ENCODE measurements around the gene TSG101. TPM values are rescaled to one million over a fixed set of nuclear protein-coding genes. Genes with fewer than 3 reads are reported as not detected.

TSG101 gene
- total and polyA plus RNA-seq, 11 donors: 33.1 to 156 (median 69.1) TPM

- 87 to 90% (median 88%) methylated on average over 4 of the region's 4 CpGs for WGBS, 4 donors
- intact Hi-C loops (cut with DNase I): no loop called here
- DNase-seq: no peak
- TF ChIP-seq, protein P1, sequence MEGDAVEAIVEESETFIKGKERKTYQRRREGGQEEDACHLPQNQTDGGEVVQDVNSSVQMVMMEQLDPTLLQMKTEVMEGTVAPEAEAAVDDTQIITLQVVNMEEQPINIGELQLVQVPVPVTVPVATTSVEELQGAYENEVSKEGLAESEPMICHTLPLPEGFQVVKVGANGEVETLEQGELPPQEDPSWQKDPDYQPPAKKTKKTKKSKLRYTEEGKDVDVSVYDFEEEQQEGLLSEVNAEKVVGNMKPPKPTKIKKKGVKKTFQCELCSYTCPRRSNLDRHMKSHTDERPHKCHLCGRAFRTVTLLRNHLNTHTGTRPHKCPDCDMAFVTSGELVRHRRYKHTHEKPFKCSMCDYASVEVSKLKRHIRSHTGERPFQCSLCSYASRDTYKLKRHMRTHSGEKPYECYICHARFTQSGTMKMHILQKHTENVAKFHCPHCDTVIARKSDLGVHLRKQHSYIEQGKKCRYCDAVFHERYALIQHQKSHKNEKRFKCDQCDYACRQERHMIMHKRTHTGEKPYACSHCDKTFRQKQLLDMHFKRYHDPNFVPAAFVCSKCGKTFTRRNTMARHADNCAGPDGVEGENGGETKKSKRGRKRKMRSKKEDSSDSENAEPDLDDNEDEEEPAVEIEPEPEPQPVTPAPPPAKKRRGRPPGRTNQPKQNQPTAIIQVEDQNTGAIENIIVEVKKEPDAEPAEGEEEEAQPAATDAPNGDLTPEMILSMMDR (IDR thresholded peaks at IDR 0.05): no peak
- no peak for TF ChIP-seq POLR2A (IDR thresholded peaks at IDR 0.05)
- no peaks in the 10 kb centered on the region for H3K36me3 ChIP-seq
- H3K4me3 ChIP-seq: no peak overlapping the region
- no peaks in the 10 kb centered on the region for H3K9me3 ChIP-seq
- ATAC-seq: no peak
- H3K27me3 ChIP-seq: peaks cover 0 to 12% (median 0%) of the 10 kb centered on the region in 9 donors
- no peaks in the 10 kb centered on the region for H3K4me1 ChIP-seq
- H3K27ac ChIP-seq: no peak overlapping the region
Observed at GRCh38 chr11:18459634-18460033, 67.1 kb downstream of the TSG101 start.

GRCh38 chr11:18457450-18457849 is 69.3 kb downstream of the TSG101 start:
- peak in 2 of 4 donors; percentile 29 to 39 for ATAC-seq
- 22 to 50% (median 41%) methylated on average over 3 of the region's 3 CpGs for WGBS, 4 donors
- intact Hi-C loops (cut with DNase I): no loop called here

DNA sequence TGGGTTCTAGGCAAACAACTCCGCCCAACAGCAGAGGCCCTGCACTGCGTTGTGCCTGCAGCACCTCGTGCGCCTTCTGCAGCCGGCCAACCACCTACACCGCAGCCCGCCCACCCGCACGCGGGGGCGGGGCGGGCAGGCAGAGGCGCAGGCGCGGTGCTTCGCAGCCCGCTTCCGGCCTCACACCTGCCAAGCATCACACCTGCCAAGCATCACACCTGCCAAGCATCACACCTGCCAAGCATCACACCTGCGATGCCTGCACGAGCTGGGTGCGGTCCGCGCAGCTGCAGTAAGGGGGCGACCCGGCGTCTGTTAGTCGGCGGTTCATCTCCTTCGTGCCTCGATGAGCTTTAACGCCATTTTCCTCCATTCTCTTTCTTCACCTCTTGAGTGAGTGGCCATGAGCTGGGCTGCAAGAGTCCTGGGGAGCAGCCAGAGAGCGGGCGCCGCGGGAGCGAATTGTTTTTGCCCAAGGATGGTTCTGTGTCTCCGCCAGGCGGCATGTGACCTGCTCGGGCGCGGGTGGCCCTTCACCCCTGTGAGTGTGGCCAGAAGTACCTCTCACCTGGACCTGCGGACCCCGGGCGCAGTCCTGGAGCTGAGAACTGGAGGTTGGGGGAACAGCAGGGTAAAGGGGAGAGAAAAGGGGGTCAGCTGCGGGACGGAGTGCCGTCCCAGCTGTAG is 70.9 kb downstream of the TSG101 start, which contains the start of gene LDHAL6A:
Gene LDHAL6A (plus strand): TSS at position 171 of the 687 bp plus-strand sequence. CDS start 825 bp downstream, outside the sequence.
- DNase-seq (peak in 1 of 5 donors; percentile 60), ATAC-seq (no peak)
- TF ChIP-seq, protein P1 (IDR thresholded peaks at IDR 0.05): no peak
- TF ChIP-seq POLR2A (IDR thresholded peaks at IDR 0.05): no peak
- no peak within 1 kb of the TSS for H3K4me3 ChIP-seq
- no peaks in the 10 kb centered on the region for H3K4me1 ChIP-seq
- WGBS, 4 donors: 36 to 77% (median 53%) methylated on average over 30 to 47 of the region's 47 CpGs
- intact Hi-C loops (cut with DNase I): no loop called here
- no peaks in the 10 kb centered on the region for H3K9me3 ChIP-seq
- no peaks in the 10 kb centered on the region for H3K36me3 ChIP-seq
- H3K27ac ChIP-seq: no peak within 1 kb of the TSS
- peaks cover 0 to 12% (median 0%) of the 10 kb centered on the region in 9 donors for H3K27me3 ChIP-seq

More at GRCh38 chr11:18457450-18457849, 69.3 kb downstream of the TSG101 start:
- DNase-seq: no peak
- Histone ChIP-seq H3K36me3 (no peaks in the 10 kb centered on the region), H3K9me3 (no peaks in the 10 kb centered on the region), H3K4me1 (no peaks in the 10 kb centered on the region), H3K27me3 (peaks cover 0 to 12% (median 0%) of the 10 kb centered on the region in 9 donors), H3K4me3 (no peak overlapping the region), H3K27ac (no peak overlapping the region)
- TF ChIP-seq, protein P1 (IDR thresholded peaks at IDR 0.05): no peak
- no peak for TF ChIP-seq POLR2A (IDR thresholded peaks at IDR 0.05)

DNA sequence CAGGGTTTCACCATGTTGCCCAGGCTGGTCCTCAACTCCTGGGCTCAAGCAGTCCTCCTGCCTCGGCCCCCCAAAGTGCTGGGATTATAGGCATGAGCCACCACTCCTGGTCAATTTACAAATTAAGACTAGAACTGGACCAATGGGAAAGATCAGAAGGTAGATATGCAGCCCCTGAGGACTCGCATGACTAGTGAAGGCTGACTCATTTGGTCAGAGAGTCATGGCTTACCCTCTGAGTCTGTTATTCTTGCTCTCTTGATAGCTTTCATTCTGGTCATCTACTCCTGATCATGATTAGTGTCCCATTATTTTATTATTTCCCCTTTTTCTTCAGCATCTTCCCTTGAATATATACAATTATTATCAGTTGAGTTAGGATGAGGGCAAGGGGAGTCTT is 73.8 kb downstream of the TSG101 start:
- Histone ChIP-seq H3K27me3 (peaks cover 0 to 12% (median 0%) of the 10 kb centered on the region in 9 donors), H3K4me3 (no peak overlapping the region), H3K9me3 (no peaks in the 10 kb centered on the region), H3K27ac (no peak overlapping the region), H3K36me3 (no peaks in the 10 kb centered on the region), H3K4me1 (no peaks in the 10 kb centered on the region)
- no peak for ATAC-seq
- intact Hi-C loops (cut with DNase I): no loop called here
- 72 to 94% (median 80%) methylated on average over 2 of the region's 2 CpGs for WGBS, 4 donors
- DNase-seq: no peak
- no peak for TF ChIP-seq POLR2A (IDR thresholded peaks at IDR 0.05)
- TF ChIP-seq, protein P1 (IDR thresholded peaks at IDR 0.05): no peak

Data from heart left ventricle (tissue), 16 donors.